Inferior parietal cortex (tissue), 1 donor: Measurements from ENCODE around the gene CACNA2D3.

Source experiments
- DNase-seq: peaks from one replicate; pipeline ENCODE4 v3.0.0-alpha.2; 2016; ENCODE audit errors: extremely low spot score

The CACNA2D3 gene

DNA sequence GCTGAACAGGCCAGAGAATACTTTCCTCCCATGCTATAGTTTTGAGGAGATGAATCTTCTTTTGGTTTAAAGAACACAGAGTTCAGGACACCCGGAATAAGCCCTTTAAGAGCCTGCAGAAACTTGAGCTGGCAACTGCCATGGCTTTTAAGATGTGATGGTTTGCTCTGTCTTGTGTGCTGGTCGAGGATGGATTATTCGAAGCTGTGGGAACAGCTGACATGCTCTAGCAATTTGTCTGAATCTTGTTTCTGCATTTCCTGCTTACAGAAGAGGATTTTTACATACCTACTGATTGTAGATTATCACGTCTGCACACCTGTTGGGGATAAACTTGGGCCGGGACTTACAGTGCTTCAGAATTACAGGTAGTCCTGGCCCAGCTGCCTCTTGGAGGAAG lies 408.6 kb downstream of the CACNA2D3 start:
- DNase-seq: no peak

DNA sequence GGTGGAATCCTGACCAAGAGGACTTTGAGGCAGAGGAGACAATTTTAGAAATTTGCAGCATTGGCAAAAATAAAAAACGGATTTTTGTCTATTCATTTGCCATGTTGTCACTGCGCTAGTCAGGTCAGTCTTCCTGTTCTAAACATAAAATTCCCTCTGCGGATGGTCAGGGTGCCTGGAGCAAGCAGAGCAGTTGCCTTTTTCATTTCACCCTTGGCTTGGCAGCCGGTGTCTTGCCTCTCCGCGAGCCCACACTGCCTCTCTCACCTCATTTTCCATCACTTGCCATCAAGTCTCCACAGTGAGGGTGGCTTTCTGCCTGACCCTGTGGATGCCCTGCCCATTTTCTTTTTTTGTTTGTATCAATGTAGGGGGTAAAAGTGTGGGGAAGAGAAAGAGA lies 409.4 kb downstream of the CACNA2D3 start:
- no peak for DNase-seq

DNA sequence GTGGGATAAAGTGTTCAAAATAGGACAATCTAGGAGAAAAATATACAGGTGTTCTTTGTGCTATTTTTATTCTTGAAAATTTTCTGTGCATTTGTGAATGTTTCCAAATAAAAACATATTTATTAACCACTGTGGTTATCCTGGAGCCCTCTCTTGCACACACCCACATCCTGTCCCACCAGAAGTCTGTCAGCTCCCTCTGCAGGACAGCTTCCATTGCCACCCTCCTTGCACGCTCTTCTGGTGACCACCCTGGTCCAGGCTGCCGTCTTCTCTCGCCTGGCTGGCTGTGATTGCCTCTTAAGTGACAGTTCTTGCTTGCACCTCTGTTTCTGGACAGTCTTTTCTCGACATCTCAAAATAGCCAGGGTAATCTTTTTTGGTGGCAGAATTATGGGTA lies 411.5 kb downstream of the CACNA2D3 start:
- no peak for DNase-seq

- DNase-seq: no peak
Measured at GRCh38 chr3:54535619-54536018, 413.3 kb downstream of the CACNA2D3 start.

GRCh38 chr3:54536450-54536849 lies 414.1 kb downstream of the CACNA2D3 start:
- DNase-seq: no peak

- no peak for DNase-seq
Measured at GRCh38 chr3:54537506-54537905, 415.2 kb downstream of the CACNA2D3 start.

GRCh38 chr3:54538346-54538745 lies 416.0 kb downstream of the CACNA2D3 start:
- DNase-seq: no peak

GRCh38 chr3:54541369-54541768 lies 419.0 kb downstream of the CACNA2D3 start:
- no peak for DNase-seq

GRCh38 chr3:54543446-54543845 lies 421.1 kb downstream of the CACNA2D3 start:
- no peak for DNase-seq

- no peak for DNase-seq
Measured at GRCh38 chr3:54547051-54547450, 424.7 kb downstream of the CACNA2D3 start.

- DNase-seq: no peak
Measured at GRCh38 chr3:54547846-54548245, 425.5 kb downstream of the CACNA2D3 start.

- no peak for DNase-seq
Measured at GRCh38 chr3:54549607-54550220, 427.4 kb downstream of the CACNA2D3 start.

DNA sequence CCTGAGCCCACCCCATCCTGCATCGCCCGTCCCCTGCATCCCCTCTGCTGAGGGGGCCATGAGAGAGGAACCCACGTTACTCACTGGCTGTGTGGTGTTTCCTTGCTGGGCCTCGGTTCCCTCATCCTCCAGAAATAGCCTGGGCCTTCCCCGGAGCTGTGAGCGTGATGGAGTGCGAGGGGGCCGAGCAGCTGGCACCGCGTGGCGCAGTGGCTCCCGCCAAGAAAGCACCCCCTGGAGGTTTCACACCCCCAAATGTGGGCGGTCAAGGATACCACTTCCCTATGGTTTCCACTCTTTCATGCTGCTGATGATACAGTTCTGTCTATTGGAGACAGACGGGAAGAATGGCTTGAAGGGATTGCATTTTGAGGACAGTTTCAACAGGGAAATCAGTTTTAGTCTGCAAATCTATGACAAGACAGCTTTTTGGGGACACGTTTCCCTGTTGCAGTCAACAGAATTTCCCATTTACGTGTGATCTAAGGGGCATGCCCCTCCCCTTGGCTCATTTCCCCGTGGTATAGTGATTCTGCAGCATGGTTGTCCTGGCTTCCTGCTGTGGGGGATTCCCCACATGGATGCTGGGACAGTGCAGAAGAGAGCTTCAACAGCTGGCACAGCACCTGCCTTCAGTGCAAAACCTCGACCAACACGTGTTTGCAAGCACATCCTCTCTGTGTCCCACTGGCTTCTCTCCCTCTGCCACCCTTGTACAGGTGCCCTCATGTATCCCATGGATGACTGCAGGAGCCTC lies 428.0 kb downstream of the CACNA2D3 start:
- peak; percentile 36 for DNase-seq

- no peak for DNase-seq
Measured at GRCh38 chr3:54556630-54557029, 434.3 kb downstream of the CACNA2D3 start.

DNA sequence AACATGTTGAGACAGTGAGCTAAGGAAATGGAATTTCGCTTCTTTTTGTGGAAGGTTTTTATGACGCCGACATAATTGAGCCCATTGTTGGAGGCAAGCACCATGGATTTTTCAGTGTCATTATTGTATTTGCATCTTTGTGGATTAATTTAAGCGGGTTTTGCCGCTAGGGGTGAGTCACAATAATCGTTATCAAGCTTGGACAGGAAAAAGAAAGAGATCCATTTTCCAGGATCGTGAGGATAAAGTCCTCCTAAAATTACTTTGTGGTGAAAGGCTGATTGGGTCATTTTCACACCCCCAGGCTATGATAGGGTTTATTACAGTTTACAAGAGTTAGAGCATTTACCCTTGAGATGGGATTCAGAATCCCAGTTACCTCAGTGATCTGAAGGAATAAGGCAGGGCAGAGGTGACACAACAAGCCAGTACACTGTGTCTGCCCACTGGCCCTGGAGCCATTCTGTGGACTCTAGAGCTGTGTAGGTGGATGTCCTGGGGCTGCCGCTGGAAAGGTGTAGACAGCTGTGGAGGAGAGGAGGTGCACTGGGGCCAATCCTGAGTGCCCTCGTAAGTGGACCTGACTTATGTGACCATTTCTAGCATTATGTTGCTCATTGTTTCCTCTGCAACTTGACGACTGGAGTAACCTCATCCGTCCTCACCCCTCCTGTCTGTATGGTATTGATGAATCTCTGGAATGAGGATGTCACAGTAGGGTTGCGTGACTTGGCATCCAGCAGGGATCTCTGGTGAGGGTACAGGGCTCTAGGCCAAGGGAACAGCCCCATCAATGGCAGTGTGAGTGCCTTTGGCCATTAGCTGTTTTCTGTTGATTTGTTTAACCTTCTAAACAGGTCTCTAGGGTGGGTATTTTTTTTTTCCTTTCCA lies 435.4 kb downstream of the CACNA2D3 start:
- DNase-seq: no peak

DNA sequence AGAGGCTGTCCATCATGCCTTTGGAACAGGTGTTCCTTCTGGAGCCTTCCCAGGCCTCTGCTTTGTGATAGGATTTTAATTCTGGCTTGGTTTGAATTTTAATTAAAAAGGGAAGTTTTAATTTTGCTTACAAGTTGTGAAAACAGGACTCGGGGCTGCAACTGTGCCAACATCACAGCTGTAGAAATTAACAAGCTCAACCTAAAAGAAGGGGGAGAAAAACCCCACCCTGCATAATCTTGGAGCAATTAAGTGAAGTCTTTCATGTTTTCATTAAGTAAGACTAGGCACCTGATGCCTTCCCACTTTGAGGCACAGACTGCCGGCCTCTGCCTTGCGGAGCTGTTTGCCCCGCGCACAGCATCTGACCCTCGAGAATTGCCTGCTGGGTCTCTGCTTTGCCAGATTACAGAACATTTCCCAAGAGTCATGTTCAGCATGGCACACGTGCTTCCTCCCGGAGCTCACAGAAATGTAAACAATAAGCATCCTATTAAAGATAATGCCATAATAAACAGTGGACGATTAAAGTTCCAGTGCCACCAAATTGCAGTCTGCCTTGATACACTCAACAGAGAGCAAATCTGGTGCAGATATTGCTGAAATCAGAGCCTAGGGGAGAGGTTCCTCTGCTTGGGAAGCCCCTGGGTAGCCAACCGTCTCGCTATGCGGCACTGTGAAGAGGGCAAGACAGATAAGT lies 441.3 kb downstream of the CACNA2D3 start:
- DNase-seq: no peak

DNA sequence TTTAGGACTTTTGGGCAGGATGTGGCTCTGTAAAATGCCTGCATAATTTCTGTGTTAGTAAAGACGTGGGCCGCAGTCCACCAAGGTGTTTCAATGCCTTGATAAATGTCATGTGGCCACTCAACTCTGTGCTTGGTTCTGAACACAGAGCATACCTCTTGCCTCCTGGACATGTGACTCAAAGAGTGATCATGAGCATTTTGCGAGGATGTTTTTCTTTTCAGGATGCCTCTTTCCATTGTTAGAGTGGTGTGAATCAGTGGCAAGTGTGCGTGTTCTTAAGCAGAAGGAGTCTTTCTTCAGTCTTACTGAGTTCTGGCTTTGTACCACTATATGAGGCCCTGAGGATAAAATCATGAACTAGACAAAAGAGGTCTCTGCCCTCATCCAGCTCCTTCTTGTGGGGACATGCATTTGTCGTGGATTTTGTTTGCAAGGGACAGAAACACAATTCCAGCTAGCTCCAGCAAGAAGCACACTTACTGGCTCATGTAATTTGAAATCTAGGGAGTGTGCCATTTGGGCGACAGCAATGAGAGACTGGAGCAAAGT lies 442.1 kb downstream of the CACNA2D3 start:
- DNase-seq: no peak

DNA sequence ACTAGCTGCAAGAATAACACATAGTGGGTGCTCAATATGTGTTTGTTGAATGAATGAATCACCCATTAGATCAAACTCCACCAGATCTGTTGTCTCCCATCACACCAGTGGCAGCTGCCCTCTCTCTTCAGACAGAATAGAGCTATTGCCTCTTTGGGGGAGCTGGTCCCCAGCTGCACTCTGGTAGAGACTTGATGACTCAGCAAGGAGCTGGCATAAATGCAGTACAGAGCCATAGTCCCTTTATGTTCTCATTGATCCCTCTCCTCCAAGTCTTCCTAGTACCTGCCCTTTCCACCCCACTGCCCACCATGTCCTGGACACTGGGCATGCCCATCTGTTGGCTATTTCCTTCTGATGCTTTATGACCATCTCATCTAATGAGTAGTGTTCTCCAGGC lies 443.6 kb downstream of the CACNA2D3 start:
- DNase-seq: no peak

GRCh38 chr3:54567949-54568348 lies 445.6 kb downstream of the CACNA2D3 start:
- DNase-seq: no peak

DNA sequence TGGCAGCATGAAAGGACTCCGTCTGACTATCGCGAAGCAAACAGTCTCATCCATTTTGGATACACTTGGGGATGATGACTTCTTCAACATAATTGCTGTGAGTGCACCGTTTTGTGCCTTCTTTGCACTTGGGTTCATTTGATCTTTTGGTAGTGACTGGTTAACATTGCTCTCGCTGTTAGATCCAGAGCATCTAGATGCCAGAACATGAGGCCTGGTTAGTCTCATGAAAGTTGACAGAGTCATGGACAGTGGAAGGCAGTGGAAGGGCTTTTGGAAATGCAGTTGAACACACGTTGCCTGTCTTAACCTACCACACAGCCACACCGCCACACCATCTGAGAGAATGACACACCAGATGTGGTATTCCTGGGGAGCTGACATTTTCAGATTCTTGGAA lies 447.7 kb downstream of the CACNA2D3 start:
- no peak for DNase-seq

- no peak for DNase-seq
Measured at GRCh38 chr3:54572197-54572895, 450.0 kb downstream of the CACNA2D3 start.
